ENCODE measurements around the gene LLGL2. TPM values are rescaled to one million over a fixed set of nuclear protein-coding genes. Genes with fewer than 3 reads are reported as not detected.

Gene LLGL2
- polyA plus RNA-seq, 1 donor, result 149 TPM

DNA sequence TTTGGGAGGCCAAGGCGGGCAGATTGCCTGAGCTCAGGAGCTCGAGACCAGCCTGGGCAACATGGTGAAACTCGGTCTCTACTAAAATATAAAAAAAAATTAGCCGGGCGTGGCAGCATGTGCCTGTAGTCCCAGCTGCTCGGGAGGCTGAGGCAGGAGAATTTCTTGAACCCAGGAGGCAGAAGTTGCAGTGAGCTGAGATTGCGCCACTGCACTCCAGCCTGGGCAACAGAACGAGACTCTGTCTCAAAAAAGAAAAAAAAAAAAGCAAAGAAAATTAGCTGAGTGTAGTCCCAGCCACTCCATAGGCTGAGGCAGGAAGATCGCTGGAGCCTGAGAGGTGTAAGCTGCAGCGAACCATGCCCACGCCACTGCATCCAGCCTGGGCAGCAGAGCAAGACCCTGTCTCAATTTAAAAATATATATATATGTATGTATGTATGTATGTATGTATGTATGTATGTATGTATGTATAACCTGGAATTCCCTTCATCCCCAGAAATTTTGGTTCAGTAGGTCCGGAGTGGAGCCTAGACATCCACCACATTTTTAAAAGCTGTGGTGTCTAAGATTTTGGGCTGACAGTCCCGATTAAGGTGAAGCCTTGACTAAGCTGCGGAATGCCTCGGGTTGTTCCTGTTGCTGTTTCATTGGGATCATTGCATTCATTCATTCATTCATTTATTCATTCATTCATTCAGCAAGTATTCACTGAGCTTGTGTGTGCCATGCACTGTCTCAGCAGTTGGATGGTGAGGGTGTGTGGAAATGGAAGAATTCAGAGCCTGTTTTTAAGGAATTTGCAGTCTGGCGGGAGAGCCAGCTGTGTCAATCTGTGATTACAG lies 43.2 kb upstream of the LLGL2 start:
- Histone ChIP-seq H3K27ac (ENCODE audit: low read length) (no peak overlapping the region), H3K4me3 (ENCODE audit: low read length) (no peak overlapping the region), H3K27me3 (ENCODE audit: control insufficient read depth, insufficient read depth, low read length) (no peaks in the 10 kb centered on the region), H3K9me3 (ENCODE audit: control insufficient read depth, low read depth, low read length) (no peaks in the 10 kb centered on the region), H3K36me3 (ENCODE audit: control insufficient read depth, insufficient read depth, low read length) (peaks cover 29% of the 10 kb centered on the region), H3K4me1 (ENCODE audit: control insufficient read depth, insufficient read depth, low read length) (peaks cover 15% of the 10 kb centered on the region)
- 87% methylated on average over 3 of the region's 16 CpGs for WGBS (ENCODE audit: insufficient coverage, low lambda C conversion rate)
- DNase-seq, result no peak

GRCh38 chr17:75485688-75486087 lies 39.8 kb upstream of the LLGL2 start:
- Histone ChIP-seq H3K9me3 (ENCODE audit: control insufficient read depth, low read depth, low read length) (no peaks in the 10 kb centered on the region), H3K36me3 (ENCODE audit: control insufficient read depth, insufficient read depth, low read length) (peaks cover 44% of the 10 kb centered on the region), H3K4me3 (ENCODE audit: low read length) (no peak overlapping the region), H3K27me3 (ENCODE audit: control insufficient read depth, insufficient read depth, low read length) (no peaks in the 10 kb centered on the region), H3K4me1 (ENCODE audit: control insufficient read depth, insufficient read depth, low read length) (peaks cover 12% of the 10 kb centered on the region), H3K27ac (ENCODE audit: low read length) (no peak overlapping the region)
- WGBS (ENCODE audit: insufficient coverage, low lambda C conversion rate), result no CpG with 5 or more reads among the region's 12 CpGs
- no peak for DNase-seq

DNA sequence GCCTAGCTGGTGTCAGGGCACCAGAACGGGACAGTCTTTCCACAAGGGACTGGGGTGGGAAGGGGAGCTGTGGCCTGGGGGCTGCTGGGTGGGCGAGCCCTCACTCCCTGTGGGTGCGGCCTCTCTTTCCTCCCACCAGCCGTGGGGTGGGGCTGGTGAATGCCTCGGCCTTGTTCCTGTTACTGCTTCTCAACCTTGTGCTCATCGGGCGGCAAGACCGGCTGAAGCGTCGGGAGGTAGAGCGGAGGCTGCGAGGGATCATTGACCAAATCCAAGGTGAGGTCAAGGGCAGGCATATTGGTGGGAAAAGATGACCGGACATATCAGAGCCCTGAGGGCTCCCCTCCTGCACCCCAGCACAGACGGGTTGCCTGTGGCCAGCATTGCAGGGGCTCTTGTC lies 39.3 kb upstream of the LLGL2 start:
- Histone ChIP-seq H3K4me1 (ENCODE audit: control insufficient read depth, insufficient read depth, low read length) (peaks cover 7% of the 10 kb centered on the region), H3K27me3 (ENCODE audit: control insufficient read depth, insufficient read depth, low read length) (no peaks in the 10 kb centered on the region), H3K9me3 (ENCODE audit: control insufficient read depth, low read depth, low read length) (no peaks in the 10 kb centered on the region), H3K4me3 (ENCODE audit: low read length) (no peak overlapping the region), H3K27ac (ENCODE audit: low read length) (no peak overlapping the region), H3K36me3 (ENCODE audit: control insufficient read depth, insufficient read depth, low read length) (peaks cover 48% of the 10 kb centered on the region)
- no peak for DNase-seq
- no CpG with 5 or more reads among the region's 14 CpGs for WGBS (ENCODE audit: insufficient coverage, low lambda C conversion rate)

GRCh38 chr17:75486951-75487350 lies 38.5 kb upstream of the LLGL2 start:
- H3K4me3 ChIP-seq (ENCODE audit: low read length), result no peak overlapping the region
- no peak overlapping the region for H3K27ac ChIP-seq (ENCODE audit: low read length)
- peaks cover under 1% of the 10 kb centered on the region for H3K4me1 ChIP-seq (ENCODE audit: control insufficient read depth, insufficient read depth, low read length)
- H3K27me3 ChIP-seq (ENCODE audit: control insufficient read depth, insufficient read depth, low read length), result no peaks in the 10 kb centered on the region
- H3K36me3 ChIP-seq (ENCODE audit: control insufficient read depth, insufficient read depth, low read length), result peaks cover 56% of the 10 kb centered on the region
- no peaks in the 10 kb centered on the region for H3K9me3 ChIP-seq (ENCODE audit: control insufficient read depth, low read depth, low read length)
- DNase-seq, result no peak
- WGBS (ENCODE audit: insufficient coverage, low lambda C conversion rate), result no CpG with 5 or more reads among the region's 5 CpGs

GRCh38 chr17:75487351-75488070 lies 38.0 kb upstream of the LLGL2 start:
- 100% methylated on average over 1 of the region's 12 CpGs for WGBS (ENCODE audit: insufficient coverage, low lambda C conversion rate)
- H3K36me3 ChIP-seq (ENCODE audit: control insufficient read depth, insufficient read depth, low read length), result peaks cover 61% of the 10 kb centered on the region
- H3K9me3 ChIP-seq (ENCODE audit: control insufficient read depth, low read depth, low read length), result no peaks in the 10 kb centered on the region
- H3K4me3 ChIP-seq (ENCODE audit: low read length), result no peak overlapping the region
- DNase-seq, result no peak
- H3K27me3 ChIP-seq (ENCODE audit: control insufficient read depth, insufficient read depth, low read length), result no peaks in the 10 kb centered on the region
- no peaks in the 10 kb centered on the region for H3K4me1 ChIP-seq (ENCODE audit: control insufficient read depth, insufficient read depth, low read length)
- H3K27ac ChIP-seq (ENCODE audit: low read length), result no peak overlapping the region

- peaks cover 66% of the 10 kb centered on the region for H3K36me3 ChIP-seq (ENCODE audit: control insufficient read depth, insufficient read depth, low read length)
- H3K27ac ChIP-seq (ENCODE audit: low read length), result no peak overlapping the region
- no peaks in the 10 kb centered on the region for H3K9me3 ChIP-seq (ENCODE audit: control insufficient read depth, low read depth, low read length)
- H3K4me3 ChIP-seq (ENCODE audit: low read length), result no peak overlapping the region
- no CpG with 5 or more reads among the region's 24 CpGs for WGBS (ENCODE audit: insufficient coverage, low lambda C conversion rate)
- H3K4me1 ChIP-seq (ENCODE audit: control insufficient read depth, insufficient read depth, low read length), result no peaks in the 10 kb centered on the region
- no peaks in the 10 kb centered on the region for H3K27me3 ChIP-seq (ENCODE audit: control insufficient read depth, insufficient read depth, low read length)
- DNase-seq, result no peak
Observed at GRCh38 chr17:75488693-75489510, 36.6 kb upstream of the LLGL2 start.

GRCh38 chr17:75489511-75489955 lies 36.0 kb upstream of the LLGL2 start:
- H3K4me1 ChIP-seq (ENCODE audit: control insufficient read depth, insufficient read depth, low read length), result no peaks in the 10 kb centered on the region
- no peak for DNase-seq
- H3K27ac ChIP-seq (ENCODE audit: low read length), result no peak overlapping the region
- no CpG with 5 or more reads among the region's 14 CpGs for WGBS (ENCODE audit: insufficient coverage, low lambda C conversion rate)
- no peak overlapping the region for H3K4me3 ChIP-seq (ENCODE audit: low read length)
- peaks cover 72% of the 10 kb centered on the region for H3K36me3 ChIP-seq (ENCODE audit: control insufficient read depth, insufficient read depth, low read length)
- H3K9me3 ChIP-seq (ENCODE audit: control insufficient read depth, low read depth, low read length), result no peaks in the 10 kb centered on the region
- no peaks in the 10 kb centered on the region for H3K27me3 ChIP-seq (ENCODE audit: control insufficient read depth, insufficient read depth, low read length)

GRCh38 chr17:75490173-75490743 lies 35.2 kb upstream of the LLGL2 start:
- no peak overlapping the region for H3K27ac ChIP-seq (ENCODE audit: low read length)
- no peak for DNase-seq
- no peaks in the 10 kb centered on the region for H3K9me3 ChIP-seq (ENCODE audit: control insufficient read depth, low read depth, low read length)
- peaks cover 79% of the 10 kb centered on the region for H3K36me3 ChIP-seq (ENCODE audit: control insufficient read depth, insufficient read depth, low read length)
- WGBS (ENCODE audit: insufficient coverage, low lambda C conversion rate), result no CpG with 5 or more reads among the region's 14 CpGs
- H3K4me3 ChIP-seq (ENCODE audit: low read length), result no peak overlapping the region
- H3K27me3 ChIP-seq (ENCODE audit: control insufficient read depth, insufficient read depth, low read length), result no peaks in the 10 kb centered on the region
- no peaks in the 10 kb centered on the region for H3K4me1 ChIP-seq (ENCODE audit: control insufficient read depth, insufficient read depth, low read length)

GRCh38 chr17:75490953-75491649 lies 34.4 kb upstream of the LLGL2 start:
- Histone ChIP-seq H3K27me3 (ENCODE audit: control insufficient read depth, insufficient read depth, low read length) (no peaks in the 10 kb centered on the region), H3K27ac (ENCODE audit: low read length) (no peak overlapping the region), H3K36me3 (ENCODE audit: control insufficient read depth, insufficient read depth, low read length) (peaks cover 81% of the 10 kb centered on the region), H3K9me3 (ENCODE audit: control insufficient read depth, low read depth, low read length) (no peaks in the 10 kb centered on the region), H3K4me1 (ENCODE audit: control insufficient read depth, insufficient read depth, low read length) (no peaks in the 10 kb centered on the region), H3K4me3 (ENCODE audit: low read length) (no peak overlapping the region)
- no peak for DNase-seq
- WGBS (ENCODE audit: insufficient coverage, low lambda C conversion rate), result no CpG with 5 or more reads among the region's 19 CpGs

All from large intestine (tissue), 3 donors.